A673 (cell line): ENCODE data around the gene URB1. TPM values are rescaled to one million over a fixed set of nuclear protein-coding genes. Genes with fewer than 3 reads are reported as not detected.

Experiments
- BruUV-seq: library from RNA; stranded (reverse); fragments of 400-500 nt; replicated peaks from 2 replicates; lab custom pipeline; 2021; lab: Mats Ljungman, UMichigan
- CTCF ChIA-PET: fragments of 300-600 bp; sonication (Branson Sonifier 250); formaldehyde crosslinking; loops from one replicate; lab custom pipeline; 2022; ENCODE audit warnings: antibody characterized with exemption; lab: Charles Lee
- POLR2A ChIA-PET: fragments of 300-600 bp; sonication (Branson Sonifier 250); formaldehyde crosslinking; loops from one replicate; lab custom pipeline; 2022; ENCODE audit warnings: antibody characterized with exemption; ENCODE audit not compliant: low non-redundant PET; lab: Charles Lee
- DNase-seq: peaks from one replicate; pipeline ENCODE4 v3.0.0-alpha.2; 2015; ENCODE audit warnings: low spot score
- H3K27ac ChIP-seq: fragments of 200-600 bp; sonication (generic); 2 replicates; pipeline ENCODE4 v1.5.1; 2016; ENCODE audit warnings: mixed run types, low read depth, mild to moderate bottlenecking, mixed read lengths, antibody characterized with exemption, low read length; ENCODE audit not compliant: poor library complexity, severe bottlenecking
- H3K27me3 ChIP-seq: fragments of 200-600 bp; sonication (generic); replicated peaks from 2 replicates; pipeline ENCODE4 v1.6.1; 2017; ENCODE audit warnings: mixed run types, low read depth, mild to moderate bottlenecking, mixed read lengths, antibody characterized with exemption, low read length; ENCODE audit not compliant: insufficient read depth, poor library complexity
- H3K36me3 ChIP-seq: fragments of 200-600 bp; sonication (generic); 2 replicates; pipeline ENCODE4 v1.6.1; 2016; ENCODE audit warnings: mixed run types, mild to moderate bottlenecking, mixed read lengths, antibody characterized with exemption, low read length; ENCODE audit not compliant: insufficient read depth, poor library complexity, severe bottlenecking
- H3K4me1 ChIP-seq: fragments of 200-600 bp; sonication (generic); 2 replicates; pipeline ENCODE4 v1.6.1; 2017; ENCODE audit warnings: mixed run types, mild to moderate bottlenecking, mixed read lengths, antibody characterized with exemption, low read length; ENCODE audit not compliant: insufficient read depth, poor library complexity, severe bottlenecking
- H3K4me3 ChIP-seq: fragments of 200-600 bp; sonication (generic); 2 replicates; pipeline ENCODE4 v1.5.1; 2016; ENCODE audit warnings: low read depth, mixed run types, mild to moderate bottlenecking, mixed read lengths, low read length; ENCODE audit not compliant: poor library complexity, severe bottlenecking
- H3K9me3 ChIP-seq: fragments of 200-600 bp; sonication (generic); 2 replicates; pipeline ENCODE4 v1.6.1; 2016; ENCODE audit warnings: mixed run types, low read depth, mild to moderate bottlenecking, mixed read lengths, antibody characterized with exemption, low read length; ENCODE audit not compliant: poor library complexity, severe bottlenecking
- EZH2 ChIP-seq: fragments of 200-600 bp; sonication (generic); IDR thresholded peaks from 2 replicates; pipeline ENCODE4 v1.6.1; 2017; ENCODE audit warnings: borderline replicate concordance, low read depth, mild to moderate bottlenecking, mixed read lengths, antibody characterized with exemption, low read length; ENCODE audit not compliant: poor library complexity, severe bottlenecking
- intact Hi-C: fragments of 100-400 bp; cut with micrococcal nuclease; formaldehyde crosslinking; loops from one replicate; pipeline ENCODE4 v1.10.0; 2022; ENCODE audit not compliant: unreplicated experiment
- total RNA-seq: library from RNA; stranded (reverse); gene quantifications from 2 replicates; pipeline ENCODE4 v1.2.3, GENCODE V29; 2021
- TF ChIP-seq, protein P1 (sequence below): fragments of 300-800, 200-600 bp; sonication (generic); conservative IDR thresholded peaks from 2 replicates; pipeline ENCODE4 v1.5.1; 2017; ENCODE audit warnings: low read depth, mild to moderate bottlenecking, antibody characterized with exemption, low read length, moderate library complexity, mixed read lengths

URB1 gene
- total RNA-seq, 1 experiment from 2014 or later: 30.5 TPM

DNA sequence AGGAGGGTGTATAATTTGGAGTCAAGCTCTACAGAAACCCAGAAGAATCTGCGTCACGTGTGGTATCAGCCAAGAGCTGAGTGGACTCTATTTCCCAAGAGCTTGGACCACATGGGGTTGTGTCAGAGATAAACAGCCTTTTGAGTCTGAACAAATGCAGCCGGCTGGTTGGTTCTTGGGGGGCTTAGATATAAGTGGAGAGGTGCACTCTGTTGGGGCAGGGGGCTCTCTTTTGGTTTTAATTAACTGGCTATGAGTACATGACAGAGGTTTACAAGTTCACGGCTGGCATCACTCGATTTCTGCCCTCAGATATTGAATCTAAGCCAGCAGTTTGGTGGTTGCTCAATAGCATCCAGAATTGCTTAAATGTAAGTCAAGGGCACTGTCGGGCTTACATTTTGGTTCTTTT, 94.7 kb downstream of the URB1 start:
- no peak overlapping the region for H3K27ac ChIP-seq
- H3K9me3 ChIP-seq: no peaks in the 10 kb centered on the region
- TF ChIP-seq, protein P1, sequence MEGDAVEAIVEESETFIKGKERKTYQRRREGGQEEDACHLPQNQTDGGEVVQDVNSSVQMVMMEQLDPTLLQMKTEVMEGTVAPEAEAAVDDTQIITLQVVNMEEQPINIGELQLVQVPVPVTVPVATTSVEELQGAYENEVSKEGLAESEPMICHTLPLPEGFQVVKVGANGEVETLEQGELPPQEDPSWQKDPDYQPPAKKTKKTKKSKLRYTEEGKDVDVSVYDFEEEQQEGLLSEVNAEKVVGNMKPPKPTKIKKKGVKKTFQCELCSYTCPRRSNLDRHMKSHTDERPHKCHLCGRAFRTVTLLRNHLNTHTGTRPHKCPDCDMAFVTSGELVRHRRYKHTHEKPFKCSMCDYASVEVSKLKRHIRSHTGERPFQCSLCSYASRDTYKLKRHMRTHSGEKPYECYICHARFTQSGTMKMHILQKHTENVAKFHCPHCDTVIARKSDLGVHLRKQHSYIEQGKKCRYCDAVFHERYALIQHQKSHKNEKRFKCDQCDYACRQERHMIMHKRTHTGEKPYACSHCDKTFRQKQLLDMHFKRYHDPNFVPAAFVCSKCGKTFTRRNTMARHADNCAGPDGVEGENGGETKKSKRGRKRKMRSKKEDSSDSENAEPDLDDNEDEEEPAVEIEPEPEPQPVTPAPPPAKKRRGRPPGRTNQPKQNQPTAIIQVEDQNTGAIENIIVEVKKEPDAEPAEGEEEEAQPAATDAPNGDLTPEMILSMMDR: no peak
- TF ChIP-seq EZH2: no peak
- ChIA-PET CTCF (no interaction called here), POLR2A (no interaction called here)
- no TSS peak for BruUV-seq
- H3K4me3 ChIP-seq: no peak overlapping the region
- no peaks in the 10 kb centered on the region for H3K4me1 ChIP-seq
- H3K36me3 ChIP-seq: no peaks in the 10 kb centered on the region
- DNase-seq: no peak
- intact Hi-C loops: no loop called here
- no peaks in the 10 kb centered on the region for H3K27me3 ChIP-seq

DNA sequence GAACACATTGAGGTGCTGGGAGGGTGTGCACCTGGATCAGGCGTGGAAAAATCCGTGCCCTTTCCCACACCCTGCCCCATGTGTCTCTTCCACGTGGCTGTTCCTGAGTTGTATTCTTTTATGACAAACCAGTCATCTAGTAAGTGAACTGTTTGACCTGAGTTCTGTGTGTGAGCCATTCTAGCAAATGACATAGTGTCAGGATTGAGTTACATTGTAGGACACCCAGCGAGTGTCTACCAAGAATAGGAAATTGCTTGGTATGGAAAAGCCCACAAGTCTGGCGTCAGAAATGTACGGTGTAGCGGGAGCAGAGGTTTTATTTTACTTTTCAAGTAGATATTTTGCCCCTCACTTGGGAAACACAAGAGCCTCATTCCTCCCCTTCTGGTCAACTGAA, 95.4 kb downstream of the URB1 start:
- Histone ChIP-seq H3K27me3 (no peaks in the 10 kb centered on the region), H3K9me3 (no peaks in the 10 kb centered on the region), H3K36me3 (no peaks in the 10 kb centered on the region), H3K27ac (no peak overlapping the region), H3K4me3 (no peak overlapping the region), H3K4me1 (no peaks in the 10 kb centered on the region)
- BruUV-seq: no TSS peak
- TF ChIP-seq, protein P1: no peak
- intact Hi-C loops: no loop called here
- no peak for DNase-seq
- ChIA-PET CTCF (no interaction called here), POLR2A (no interaction called here)

DNA sequence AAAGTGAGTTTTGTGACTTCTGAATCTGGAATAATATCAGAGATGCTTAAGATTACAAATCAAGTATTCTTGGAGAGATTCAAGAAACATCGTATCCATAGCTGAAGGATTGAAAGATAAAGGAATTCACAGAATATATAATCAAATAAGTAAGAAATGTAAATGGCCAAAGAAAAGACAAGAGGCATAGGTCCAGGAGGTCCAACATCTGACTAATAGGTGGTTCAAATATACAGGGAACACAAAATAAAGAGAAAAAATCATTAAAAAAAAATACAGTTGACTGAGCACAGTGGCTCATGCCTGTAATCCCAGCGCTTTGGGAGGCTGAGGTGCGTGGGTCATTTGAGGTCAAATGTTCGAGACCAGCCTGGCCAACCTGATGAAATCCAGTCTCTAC, 107.3 kb downstream of the URB1 start:
- DNase-seq: no peak
- TF ChIP-seq, protein P1: no peak
- TF ChIP-seq EZH2: no peak
- H3K27ac ChIP-seq: no peak overlapping the region
- intact Hi-C loops: no loop called here
- ChIA-PET POLR2A (no interaction called here), CTCF (no interaction called here)
- H3K36me3 ChIP-seq: no peaks in the 10 kb centered on the region
- H3K4me1 ChIP-seq: no peaks in the 10 kb centered on the region
- no peaks in the 10 kb centered on the region for H3K27me3 ChIP-seq
- BruUV-seq: no TSS peak
- no peak overlapping the region for H3K4me3 ChIP-seq
- no peaks in the 10 kb centered on the region for H3K9me3 ChIP-seq
